Omental fat pad (tissue), 4 donors: Measurements from ENCODE around the gene WBP2. TPM values are rescaled to one million over a fixed set of nuclear protein-coding genes. Genes with fewer than 3 reads are reported as not detected.

Experiments
- ATAC-seq: fragments of 150-250 bp; one replicate; pipeline ENCODE4 v1.9.1; 2016; ENCODE audit warnings: mild to moderate bottlenecking, moderate library complexity; ENCODE audit not compliant: low FRiP score
- DNase-seq: peaks from one replicate; pipeline ENCODE4 v3.0.0-alpha.2; 2019; ENCODE audit warnings: low spot score
- total RNA-seq, 4 donors: library from RNA; depleted of rRNA; stranded (reverse); fragments of >200 nt; gene quantifications; one replicate each; pipeline ENCODE4 v1.1.0, GENCODE V29; 2016
- TF ChIP-seq, protein P1 (sequence below), 3 donors: fragments of 450-650 bp; IDR thresholded peaks; one replicate each; pipeline ENCODE4 v1.5.1; 2016 to 2017; ENCODE audit warnings: antibody characterized with exemption in 3 of 3, mild to moderate bottlenecking in 3 of 3, moderate library complexity in 2 of 3

Gene WBP2
- total RNA-seq, 4 donors from 2014 or later = 43.1 to 72.3 (median 50.2) TPM

- ATAC-seq = no peak
- TF ChIP-seq, protein P1, sequence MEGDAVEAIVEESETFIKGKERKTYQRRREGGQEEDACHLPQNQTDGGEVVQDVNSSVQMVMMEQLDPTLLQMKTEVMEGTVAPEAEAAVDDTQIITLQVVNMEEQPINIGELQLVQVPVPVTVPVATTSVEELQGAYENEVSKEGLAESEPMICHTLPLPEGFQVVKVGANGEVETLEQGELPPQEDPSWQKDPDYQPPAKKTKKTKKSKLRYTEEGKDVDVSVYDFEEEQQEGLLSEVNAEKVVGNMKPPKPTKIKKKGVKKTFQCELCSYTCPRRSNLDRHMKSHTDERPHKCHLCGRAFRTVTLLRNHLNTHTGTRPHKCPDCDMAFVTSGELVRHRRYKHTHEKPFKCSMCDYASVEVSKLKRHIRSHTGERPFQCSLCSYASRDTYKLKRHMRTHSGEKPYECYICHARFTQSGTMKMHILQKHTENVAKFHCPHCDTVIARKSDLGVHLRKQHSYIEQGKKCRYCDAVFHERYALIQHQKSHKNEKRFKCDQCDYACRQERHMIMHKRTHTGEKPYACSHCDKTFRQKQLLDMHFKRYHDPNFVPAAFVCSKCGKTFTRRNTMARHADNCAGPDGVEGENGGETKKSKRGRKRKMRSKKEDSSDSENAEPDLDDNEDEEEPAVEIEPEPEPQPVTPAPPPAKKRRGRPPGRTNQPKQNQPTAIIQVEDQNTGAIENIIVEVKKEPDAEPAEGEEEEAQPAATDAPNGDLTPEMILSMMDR (IDR thresholded peaks at IDR 0.05) = no peak
- no peak for DNase-seq
These were observed 30.3 kb upstream of the WBP2 start for GRCh38 chr17:75885431-75885830.

GRCh38 chr17:75881678-75882454 is 26.7 kb upstream of the WBP2 start:
- ATAC-seq = no peak
- no peak for DNase-seq
- TF ChIP-seq, protein P1 (IDR thresholded peaks at IDR 0.05) = no peak

GRCh38 chr17:75880266-75880665 is 25.1 kb upstream of the WBP2 start:
- no peak for ATAC-seq
- DNase-seq = no peak
- TF ChIP-seq, protein P1 (IDR thresholded peaks at IDR 0.05) = no peak

- DNase-seq (no peak), ATAC-seq (peak; percentile 43)
These were observed 23.3 kb upstream of the WBP2 start, which contains the start of gene TRIM47 for GRCh38 chr17:75878174-75878998. Gene TRIM47 (minus strand): TSS chr17:75878581. CDS start chr17:75878548, 33 bp downstream.

GRCh38 chr17:75877752-75878173 is 22.6 kb upstream of the WBP2 start:
- DNase-seq = no peak
- TF ChIP-seq, protein P1 (IDR thresholded peaks at IDR 0.05) = peak in 1 of 3 donors; percentile 36
- ATAC-seq = peak; percentile 34

More at GRCh38 chr17:75878174-75878998, 23.3 kb upstream of the WBP2 start, which contains the start of gene TRIM47:
- TF ChIP-seq, protein P1 (IDR thresholded peaks at IDR 0.05) = no peak

GRCh38 chr17:75876938-75877751 is 22.0 kb upstream of the WBP2 start:
- DNase-seq (peak; percentile 93), ATAC-seq (peak; percentile 65)

More at GRCh38 chr17:75876938-75877751, 22.0 kb upstream of the WBP2 start:
- TF ChIP-seq, protein P1 (IDR thresholded peaks at IDR 0.05) = no peak
